ENCODE data around the gene EIF4G3.
A peak's percentile ranks its signal among the peaks of the same experiment; 100 is the strongest.

The EIF4G3 gene

DNA sequence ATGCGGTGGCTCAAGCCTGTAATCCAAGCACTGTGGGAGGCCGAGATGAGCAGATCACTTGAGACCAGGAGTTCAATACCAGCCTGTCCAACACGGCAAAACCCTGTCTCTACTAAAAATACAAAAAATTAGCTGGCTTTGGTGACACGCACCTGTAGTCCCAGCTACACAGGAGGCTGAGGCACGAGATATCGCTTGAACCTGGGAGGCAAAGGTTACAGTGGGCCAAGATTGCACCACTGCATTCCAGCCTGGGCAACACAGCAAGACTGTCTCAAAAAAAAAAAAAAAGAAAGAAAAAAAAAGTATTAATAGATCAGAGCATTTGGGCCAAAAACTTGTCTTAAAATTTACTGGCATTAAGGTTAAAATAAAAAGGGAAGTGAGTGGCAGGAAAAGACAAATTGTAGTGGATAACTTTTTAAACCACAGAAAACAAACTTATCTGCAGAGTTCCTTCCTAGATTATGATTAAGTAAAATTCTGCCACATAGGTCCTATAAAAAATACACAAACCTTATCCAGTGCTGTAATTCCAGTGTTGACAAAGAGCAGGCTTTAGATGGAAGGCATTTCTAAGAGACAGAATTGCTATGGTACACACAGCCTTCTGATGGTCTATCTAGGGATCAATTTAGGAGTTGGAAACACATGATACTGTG lies 53.3 kb downstream of the EIF4G3 start:
- H3K4me1 Mint-ChIP-seq, result no peaks in the 10 kb centered on the region
- H3K4me3 Mint-ChIP-seq, result no peak overlapping the region
- no peaks in the 10 kb centered on the region for H3K27me3 Mint-ChIP-seq (ENCODE audit: low read depth)
- H3K36me3 Mint-ChIP-seq (ENCODE audit: low read depth), result peaks cover 23% of the 10 kb centered on the region
- H3K27ac Mint-ChIP-seq, result no peak overlapping the region
- H3K9me3 Mint-ChIP-seq, result no peaks in the 10 kb centered on the region
- TF ChIP-seq, protein P1, sequence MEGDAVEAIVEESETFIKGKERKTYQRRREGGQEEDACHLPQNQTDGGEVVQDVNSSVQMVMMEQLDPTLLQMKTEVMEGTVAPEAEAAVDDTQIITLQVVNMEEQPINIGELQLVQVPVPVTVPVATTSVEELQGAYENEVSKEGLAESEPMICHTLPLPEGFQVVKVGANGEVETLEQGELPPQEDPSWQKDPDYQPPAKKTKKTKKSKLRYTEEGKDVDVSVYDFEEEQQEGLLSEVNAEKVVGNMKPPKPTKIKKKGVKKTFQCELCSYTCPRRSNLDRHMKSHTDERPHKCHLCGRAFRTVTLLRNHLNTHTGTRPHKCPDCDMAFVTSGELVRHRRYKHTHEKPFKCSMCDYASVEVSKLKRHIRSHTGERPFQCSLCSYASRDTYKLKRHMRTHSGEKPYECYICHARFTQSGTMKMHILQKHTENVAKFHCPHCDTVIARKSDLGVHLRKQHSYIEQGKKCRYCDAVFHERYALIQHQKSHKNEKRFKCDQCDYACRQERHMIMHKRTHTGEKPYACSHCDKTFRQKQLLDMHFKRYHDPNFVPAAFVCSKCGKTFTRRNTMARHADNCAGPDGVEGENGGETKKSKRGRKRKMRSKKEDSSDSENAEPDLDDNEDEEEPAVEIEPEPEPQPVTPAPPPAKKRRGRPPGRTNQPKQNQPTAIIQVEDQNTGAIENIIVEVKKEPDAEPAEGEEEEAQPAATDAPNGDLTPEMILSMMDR (IDR thresholded peaks at IDR 0.05; ENCODE audit: unreplicated experiment in 3 of 3), result no peak

DNA sequence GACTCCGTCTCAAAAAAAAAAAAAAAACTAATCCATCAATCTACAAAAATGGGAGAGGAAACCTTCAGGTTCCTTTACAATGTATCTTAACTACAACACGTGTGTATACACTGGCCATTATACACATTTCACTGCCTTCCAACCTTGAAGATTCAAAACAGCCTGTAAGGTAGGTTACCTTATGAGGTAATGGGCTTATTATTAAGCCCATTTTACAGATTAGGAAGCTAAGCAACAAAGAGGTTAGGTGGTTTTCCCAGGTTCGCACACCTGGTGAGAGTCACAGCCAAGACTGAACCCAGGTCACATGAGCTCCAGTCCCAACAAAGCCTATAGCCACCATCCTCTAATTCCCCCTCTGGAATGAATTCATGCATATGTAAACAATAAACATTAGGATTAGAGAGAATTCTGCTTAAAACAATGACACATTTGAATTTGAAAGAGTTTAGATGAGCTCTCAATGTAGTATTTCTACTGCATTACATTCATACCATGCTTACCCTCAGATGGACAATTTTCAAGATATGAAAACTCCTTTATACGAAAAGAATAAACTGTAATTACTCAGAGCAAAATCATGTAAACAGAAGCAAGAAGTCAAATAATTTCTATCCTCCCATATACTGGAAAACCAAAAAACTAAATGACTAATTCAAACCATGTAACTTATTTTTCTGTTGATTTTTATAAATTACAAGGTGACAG lies 54.8 kb downstream of the EIF4G3 start:
- H3K4me1 Mint-ChIP-seq, result peaks cover 6% of the 10 kb centered on the region
- peaks cover 18% of the 10 kb centered on the region for H3K36me3 Mint-ChIP-seq (ENCODE audit: low read depth)
- no peak overlapping the region for H3K27ac Mint-ChIP-seq
- H3K27me3 Mint-ChIP-seq (ENCODE audit: low read depth), result no peaks in the 10 kb centered on the region
- H3K9me3 Mint-ChIP-seq, result no peaks in the 10 kb centered on the region
- no peak overlapping the region for H3K4me3 Mint-ChIP-seq
- TF ChIP-seq, protein P1 (IDR thresholded peaks at IDR 0.05; ENCODE audit: unreplicated experiment in 3 of 3), result no peak

DNA sequence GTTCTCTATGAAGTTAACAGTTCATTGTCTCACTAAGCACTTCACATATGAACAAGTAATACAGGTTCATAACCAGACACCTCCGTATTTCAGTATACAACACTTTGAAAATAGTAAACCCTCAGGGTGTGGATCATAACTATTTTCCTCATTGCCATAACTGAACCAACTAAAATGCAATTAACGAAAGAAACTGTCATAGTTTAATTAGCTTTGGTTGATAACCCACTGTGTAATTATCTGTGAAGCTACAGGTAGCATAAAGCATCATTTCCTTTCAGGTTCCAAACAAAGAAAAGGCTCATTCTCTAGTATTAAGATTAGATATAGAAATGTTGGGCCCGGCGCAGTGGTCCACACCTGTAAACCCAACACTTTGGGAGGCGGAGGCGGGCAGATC lies 58.5 kb downstream of the EIF4G3 start:
- Mint-ChIP-seq H3K27ac (peak overlapping the region in 2 of 3 experiments; percentile 27 to 61), H3K4me1 (peaks cover 12% of the 10 kb centered on the region), H3K36me3 (ENCODE audit: low read depth) (peaks cover 13% of the 10 kb centered on the region), H3K27me3 (ENCODE audit: low read depth) (no peaks in the 10 kb centered on the region), H3K4me3 (no peak overlapping the region), H3K9me3 (no peaks in the 10 kb centered on the region)
- TF ChIP-seq, protein P1 (IDR thresholded peaks at IDR 0.05; ENCODE audit: unreplicated experiment in 3 of 3), result no peak

DNA sequence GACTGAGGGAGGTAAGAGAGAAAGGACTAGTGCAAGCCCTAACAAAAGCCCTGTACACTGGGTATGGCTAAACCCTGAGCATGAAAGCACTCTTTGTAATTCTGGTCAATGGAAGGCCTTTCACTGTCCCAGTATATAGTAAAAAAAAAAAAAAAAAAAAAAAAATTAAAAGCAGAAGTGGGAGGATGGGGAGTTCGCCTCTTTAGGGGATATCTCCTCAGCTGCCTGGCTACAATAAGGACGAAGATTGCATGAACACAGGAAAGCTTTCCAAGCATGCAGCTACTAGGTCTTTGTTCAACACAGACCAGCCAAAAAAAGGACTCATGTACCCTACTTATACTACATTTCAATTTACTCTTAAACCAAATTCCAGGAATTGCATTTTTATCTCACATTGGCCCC lies 59.1 kb downstream of the EIF4G3 start:
- peak overlapping the region in 2 of 3 experiments; percentile 27 to 61 for H3K27ac Mint-ChIP-seq
- peaks cover 12% of the 10 kb centered on the region for H3K4me1 Mint-ChIP-seq
- peaks cover 8% of the 10 kb centered on the region for H3K36me3 Mint-ChIP-seq (ENCODE audit: low read depth)
- no peaks in the 10 kb centered on the region for H3K9me3 Mint-ChIP-seq
- H3K27me3 Mint-ChIP-seq (ENCODE audit: low read depth), result no peaks in the 10 kb centered on the region
- no peak overlapping the region for H3K4me3 Mint-ChIP-seq
- TF ChIP-seq, protein P1 (IDR thresholded peaks at IDR 0.05; ENCODE audit: unreplicated experiment in 3 of 3), result no peak

DNA sequence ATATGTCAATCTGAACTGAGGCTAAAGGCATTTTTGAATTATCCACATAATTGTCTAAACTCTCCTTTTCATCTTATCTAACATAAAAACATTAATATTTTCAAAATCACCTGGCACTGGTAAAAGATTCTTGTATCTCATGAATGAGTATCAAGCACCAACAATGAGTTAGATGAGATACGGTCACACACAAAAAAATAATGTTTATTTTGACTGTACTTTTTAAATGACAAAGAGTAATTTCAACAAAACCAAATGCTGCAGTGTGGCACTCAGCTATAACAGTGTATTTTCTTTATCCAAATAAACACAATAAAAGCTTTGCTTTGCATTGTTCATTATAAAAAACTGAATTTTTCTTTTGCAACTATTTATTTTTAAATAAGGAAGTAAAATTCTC lies 59.5 kb downstream of the EIF4G3 start:
- Mint-ChIP-seq H3K36me3 (ENCODE audit: low read depth) (peaks cover 5% of the 10 kb centered on the region), H3K9me3 (no peaks in the 10 kb centered on the region), H3K4me1 (peaks cover 14% of the 10 kb centered on the region), H3K27me3 (ENCODE audit: low read depth) (no peaks in the 10 kb centered on the region), H3K27ac (no peak overlapping the region), H3K4me3 (no peak overlapping the region)
- TF ChIP-seq, protein P1 (IDR thresholded peaks at IDR 0.05; ENCODE audit: unreplicated experiment in 3 of 3), result no peak

Measured in nephron (organoid).